ENCODE results near the gene CMC1.
"Not testable (repeated sequence)": the region's sequence is repeated elsewhere in the genome, so short reads cannot be mapped to it uniquely, and the experiment has no call there.

CMC1 gene

GRCh38 chr3:28244491-28244890, 3.1 kb downstream of the CMC1 start:
- no peak for DNase-seq (ENCODE audit: low read depth in 2 of 2)

- DNase-seq (ENCODE audit: low read depth in 2 of 2): no peak
Measured at GRCh38 chr3:28247286-28247685, 5.9 kb downstream of the CMC1 start.

DNA sequence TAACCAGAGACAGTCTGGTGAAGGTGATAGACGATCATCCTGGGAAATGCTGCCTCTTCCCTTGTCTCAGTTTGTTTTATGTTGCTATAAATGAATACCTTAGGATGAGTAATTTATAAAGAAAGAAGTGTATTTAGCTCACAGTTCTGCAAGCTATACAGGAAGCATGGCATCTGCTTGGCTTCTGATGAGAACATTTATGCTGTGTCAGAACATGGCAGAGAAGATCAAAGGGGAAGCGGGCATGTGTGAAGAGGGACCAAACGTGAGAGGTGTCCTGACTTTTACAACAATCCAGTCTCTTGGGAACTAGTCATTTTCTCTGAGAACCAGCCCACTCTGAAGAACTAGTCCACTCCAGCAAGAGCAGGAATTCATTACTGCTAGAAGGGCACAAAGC, 9.6 kb downstream of the CMC1 start:
- DNase-seq (ENCODE audit: low read depth in 2 of 2): no peak

DNA sequence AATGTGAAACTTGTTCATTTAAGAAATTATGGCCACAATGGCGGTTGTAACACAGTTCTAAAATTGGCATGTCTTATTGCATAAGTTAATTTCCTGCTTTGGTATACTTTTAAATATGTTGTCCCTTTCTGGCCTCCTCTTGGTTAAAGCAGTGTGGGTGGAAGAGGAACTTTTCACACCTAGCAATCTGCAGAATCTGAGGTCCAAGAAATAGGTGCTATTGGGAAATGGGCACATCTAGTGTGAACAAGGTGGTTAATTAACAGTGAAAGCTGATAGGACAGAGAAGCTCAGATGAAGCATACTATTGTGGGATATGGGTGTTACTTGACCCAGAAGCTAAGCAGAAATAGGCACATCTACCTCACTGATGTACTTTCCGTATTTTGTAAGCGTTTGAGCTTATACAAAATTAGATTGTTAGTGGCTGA, 10.6 kb downstream of the CMC1 start:
- DNase-seq (ENCODE audit: low read depth in 2 of 2): no peak

DNA sequence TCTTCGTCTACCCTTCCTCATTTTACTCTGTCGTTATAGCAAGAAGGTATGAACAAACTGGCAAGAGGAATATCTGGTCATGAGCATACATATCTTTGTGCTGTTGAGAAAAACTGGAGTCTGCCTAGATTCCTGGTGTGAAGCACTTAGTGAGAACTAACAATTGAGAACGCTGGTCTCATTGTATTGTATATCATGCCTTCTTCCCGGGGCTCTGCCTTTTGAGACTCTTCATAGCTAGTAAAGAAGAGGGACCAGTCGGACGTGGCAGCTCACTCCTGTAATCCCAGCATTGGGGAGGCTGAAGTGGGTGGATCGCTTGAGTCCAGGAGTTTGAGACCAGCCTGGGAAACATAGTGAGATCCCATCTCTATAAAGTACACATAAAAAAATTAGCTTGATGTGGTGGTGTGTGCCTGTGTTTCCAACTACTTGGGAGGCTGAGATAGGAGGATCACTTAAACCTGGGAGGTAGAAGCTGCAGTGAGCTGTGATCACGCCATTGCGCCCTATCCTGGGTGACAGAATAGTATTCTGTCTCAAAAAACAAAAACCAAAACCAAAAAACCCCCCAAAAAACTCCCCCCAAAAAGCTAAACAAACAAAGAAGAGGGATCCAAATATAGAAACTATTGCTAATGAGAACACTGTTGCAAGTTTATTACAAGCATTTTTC, 11.8 kb downstream of the CMC1 start:
- DNase-seq (ENCODE audit: low read depth in 2 of 2): no peak

DNA sequence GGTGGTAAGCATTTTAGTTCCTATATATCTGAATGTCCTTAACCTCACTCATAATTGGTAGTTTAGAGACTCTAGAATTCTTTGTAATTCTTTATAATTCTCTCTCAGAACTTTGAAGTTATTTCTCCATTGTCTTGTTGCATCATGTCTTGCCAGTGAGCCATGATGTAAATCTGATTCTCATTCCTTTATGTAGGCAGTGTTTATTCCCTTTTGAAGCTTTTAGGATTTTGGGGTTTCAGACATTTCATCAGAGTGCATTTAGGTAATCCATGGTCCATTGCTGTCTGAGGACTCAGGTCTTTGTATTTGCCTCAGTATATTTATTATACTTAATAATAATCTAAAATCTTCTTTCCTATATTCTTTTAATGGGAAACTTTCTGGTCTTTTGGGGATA, 20.6 kb downstream of the CMC1 start:
- DNase-seq (ENCODE audit: low read depth in 2 of 2): no peak

DNA sequence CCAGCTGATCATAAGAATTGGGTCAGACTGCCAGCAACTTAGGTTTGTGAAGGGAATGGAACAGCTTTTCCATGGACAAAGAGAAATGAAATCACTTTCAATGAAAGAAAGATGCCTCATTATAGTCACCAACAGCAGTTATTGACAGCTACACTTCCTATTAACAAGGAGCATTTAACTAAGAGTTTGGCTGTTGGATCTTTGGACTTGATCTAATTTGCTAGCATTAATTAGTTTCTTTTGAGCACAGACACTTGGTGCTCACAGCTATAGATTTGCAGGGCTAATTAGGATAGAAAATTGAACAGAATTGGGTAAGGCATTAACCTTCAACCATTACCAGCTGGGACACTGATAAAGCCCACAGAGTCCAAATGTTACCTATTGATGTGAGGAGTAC, 24.2 kb downstream of the CMC1 start:
- no peak for DNase-seq (ENCODE audit: low read depth in 2 of 2)

- DNase-seq (ENCODE audit: low read depth in 2 of 2): no peak
Measured at GRCh38 chr3:28267984-28268849, 26.8 kb downstream of the CMC1 start.

GRCh38 chr3:28268989-28269388, 27.6 kb downstream of the CMC1 start:
- DNase-seq (ENCODE audit: low read depth in 2 of 2): no peak

GRCh38 chr3:28269884-28270283, 28.5 kb downstream of the CMC1 start:
- DNase-seq (ENCODE audit: low read depth in 2 of 2): not testable (repeated sequence)

DNA sequence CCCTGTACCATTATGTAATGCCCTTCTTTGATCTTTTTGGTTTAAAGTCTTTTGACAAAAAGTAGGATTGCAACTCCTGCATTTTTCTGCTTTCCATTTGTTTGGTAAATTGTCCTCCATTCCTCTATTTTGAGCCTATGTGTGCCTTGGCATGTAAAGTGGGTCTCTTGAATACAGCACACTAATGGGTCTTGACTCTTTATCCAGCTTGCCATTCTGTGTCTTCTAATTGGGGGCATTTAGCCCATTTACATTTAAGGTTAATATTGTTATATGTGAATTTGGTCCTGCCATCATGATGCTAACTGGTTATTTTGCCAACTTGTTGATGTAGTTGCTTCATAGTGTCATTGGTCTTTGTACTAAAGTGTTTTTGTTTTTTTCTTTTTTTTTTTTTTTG, 32.4 kb downstream of the CMC1 start:
- DNase-seq (ENCODE audit: low read depth in 2 of 2): no peak

GRCh38 chr3:28278918-28279317, 37.5 kb downstream of the CMC1 start:
- no peak for DNase-seq (ENCODE audit: low read depth in 2 of 2)

DNA sequence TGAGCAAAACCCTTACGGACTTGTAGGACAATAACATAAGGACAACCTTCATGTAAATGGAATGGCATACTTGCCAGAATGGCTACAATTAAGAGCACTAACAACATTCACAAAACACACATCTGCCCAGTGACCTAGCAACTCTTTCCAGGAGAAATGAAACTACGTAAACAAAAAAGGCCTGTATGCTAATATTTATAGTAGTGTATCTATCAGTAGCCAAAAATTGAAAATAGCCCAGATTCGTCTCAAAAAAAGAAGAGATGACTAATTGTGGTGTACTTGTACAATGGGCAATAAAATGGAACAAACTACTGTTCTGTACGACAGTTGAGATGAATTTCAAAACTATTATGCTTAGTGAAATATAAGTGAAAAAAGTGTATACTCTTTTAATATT, 38.4 kb downstream of the CMC1 start:
- DNase-seq (ENCODE audit: low read depth in 2 of 2): no peak

- DNase-seq (ENCODE audit: low read depth in 2 of 2): no peak
Measured at GRCh38 chr3:28280781-28281180, 39.4 kb downstream of the CMC1 start.

- no peak for DNase-seq (ENCODE audit: low read depth in 2 of 2)
Measured at GRCh38 chr3:28286595-28286994, 45.2 kb downstream of the CMC1 start.

DNA sequence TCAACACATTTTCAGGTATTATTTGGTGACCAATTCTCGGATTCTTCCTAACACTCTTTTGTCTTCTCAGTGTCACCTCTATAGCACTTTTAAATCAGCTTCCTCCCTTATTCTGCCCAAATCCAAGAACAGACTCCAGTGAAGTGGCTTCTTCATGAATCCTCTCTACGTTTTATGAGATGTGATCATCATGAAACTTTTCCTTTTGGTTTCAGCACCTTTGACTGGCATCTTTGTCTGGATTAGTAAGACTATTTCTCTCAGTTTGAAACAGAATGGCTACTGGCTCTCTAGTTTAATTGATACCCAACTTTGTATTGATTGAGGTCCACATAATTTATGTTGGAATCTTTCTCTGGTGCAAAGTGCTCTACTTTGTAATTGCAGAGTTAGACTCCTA, 45.6 kb downstream of the CMC1 start:
- no peak for DNase-seq (ENCODE audit: low read depth in 2 of 2)

DNA sequence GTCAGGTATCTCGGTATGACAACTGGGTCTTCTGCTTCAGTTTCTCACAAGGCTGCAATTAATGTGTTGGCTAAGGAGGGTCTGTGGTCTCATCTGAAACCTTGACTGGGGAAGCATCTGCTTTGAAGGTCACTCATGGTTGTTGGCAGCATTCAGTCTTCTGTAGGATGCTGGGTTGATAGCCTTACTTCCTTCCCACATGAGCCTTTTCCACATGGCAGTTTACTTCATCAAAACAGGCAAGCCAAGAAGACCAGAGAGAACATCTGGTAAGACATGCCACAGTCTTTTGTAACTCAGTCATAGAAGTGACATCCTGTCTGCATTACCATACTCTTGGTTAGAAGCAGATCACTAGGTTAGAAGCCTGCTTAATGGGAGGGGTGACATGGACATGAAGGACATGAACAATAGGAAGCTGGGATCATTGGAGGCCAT, 49.5 kb downstream of the CMC1 start:
- DNase-seq (ENCODE audit: low read depth in 2 of 2): no peak

GRCh38 chr3:28291577-28291976, 50.2 kb downstream of the CMC1 start:
- no peak for DNase-seq (ENCODE audit: low read depth in 2 of 2)

DNA sequence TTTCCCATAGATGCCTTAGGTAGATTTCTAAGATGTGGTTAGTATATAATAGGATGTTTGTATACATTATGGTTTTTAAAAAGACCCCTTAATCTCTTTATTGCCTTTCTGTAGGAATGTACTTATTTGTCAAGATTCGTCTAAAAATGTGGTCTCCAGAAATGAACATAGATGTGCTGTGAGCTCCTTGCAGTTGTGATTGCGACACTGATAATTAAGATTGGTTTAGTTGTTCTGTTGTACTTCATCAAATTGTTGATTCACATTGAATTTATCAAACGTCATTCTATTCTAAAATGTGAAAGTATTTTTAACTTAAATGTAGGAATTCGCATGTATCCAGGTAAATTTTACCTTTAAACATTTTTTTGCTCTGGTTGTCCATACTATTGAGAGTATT, 51.2 kb downstream of the CMC1 start:
- no peak for DNase-seq (ENCODE audit: low read depth in 2 of 2)

DNA sequence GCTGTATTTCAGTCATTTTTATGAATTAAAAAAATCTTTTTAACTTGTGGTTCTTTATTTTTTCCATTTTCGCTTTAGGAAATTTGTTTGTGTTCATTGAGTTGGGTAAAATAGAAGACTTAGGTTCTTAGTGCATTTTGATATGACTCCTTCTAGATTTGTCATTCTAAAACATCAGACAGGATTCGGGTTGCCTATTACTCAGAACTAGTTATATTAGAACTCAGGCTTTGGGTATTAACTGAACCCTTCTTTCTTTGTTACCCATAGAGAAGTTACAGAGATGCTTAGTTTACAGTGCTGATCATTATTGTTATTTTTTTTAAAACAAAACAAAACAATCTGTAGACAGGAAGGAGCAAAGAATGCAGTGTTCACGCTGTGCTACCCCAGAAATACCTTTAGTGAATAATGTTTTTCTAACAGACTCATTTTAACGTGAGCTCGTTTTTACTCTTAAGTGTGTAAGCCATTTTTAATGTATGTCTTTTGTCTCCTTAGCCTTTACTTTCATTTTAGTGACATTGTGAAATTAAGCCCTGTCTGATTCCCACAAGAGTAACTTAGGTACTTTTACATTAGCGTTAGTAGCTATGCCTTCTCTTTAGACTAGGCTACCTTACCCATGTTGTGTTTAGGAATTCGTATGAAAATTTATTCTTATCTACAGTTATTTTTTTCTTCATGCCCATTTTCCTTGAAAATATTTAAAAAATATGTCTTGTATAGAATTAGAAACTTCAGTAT, 53.4 kb downstream of the CMC1 start:
- DNase-seq (ENCODE audit: low read depth in 2 of 2): no peak

DNA sequence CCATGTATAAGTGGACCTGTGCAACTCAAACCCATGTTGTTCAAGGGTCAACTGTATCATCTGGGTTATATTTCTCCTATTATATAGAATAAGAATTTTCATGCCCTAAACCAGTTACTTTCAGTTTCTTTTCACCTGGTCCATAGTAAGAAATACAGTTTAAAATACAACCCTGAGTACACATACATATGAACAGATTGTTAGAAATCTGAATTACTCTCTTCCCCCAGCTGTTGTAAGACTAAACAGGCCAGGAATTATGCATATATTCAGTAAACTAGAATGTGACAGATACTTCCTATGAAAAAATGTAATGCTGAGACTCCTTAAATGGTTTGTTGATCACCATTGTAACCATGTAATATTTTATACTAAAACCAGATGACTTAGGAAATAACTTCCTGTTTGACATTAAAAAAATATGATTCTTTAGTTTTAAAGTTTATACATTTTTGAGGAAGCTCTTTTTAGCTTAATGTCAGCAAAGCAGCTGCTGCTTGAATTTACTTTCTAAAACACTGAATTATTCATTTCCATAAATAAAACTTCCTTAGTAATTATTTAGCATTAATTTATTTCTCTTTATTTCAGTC, 54.6 kb downstream of the CMC1 start:
- DNase-seq (ENCODE audit: low read depth in 2 of 2): no peak

GRCh38 chr3:28299705-28300104, 58.3 kb downstream of the CMC1 start:
- no peak for DNase-seq (ENCODE audit: low read depth in 2 of 2)
